MM.1S (cell line): ENCODE measurements around the gene TBC1D5.

Experiments
- DNase-seq: peaks from one replicate; pipeline ENCODE4 v3.0.0-alpha.2; 2015
- H2AFZ ChIP-seq: fragments of 300-600 bp; sonication (generic); 2 replicates; pipeline ENCODE4 v1.6.0; 2016; ENCODE audit warnings: antibody characterized with exemption, low read length
- H3F3A ChIP-seq: fragments of 300-600 bp; sonication (generic); 2 replicates; pipeline ENCODE4 v1.6.1; 2016; ENCODE audit warnings: mild to moderate bottlenecking, antibody characterized with exemption, low read length, moderate library complexity, mixed read lengths; ENCODE audit not compliant: insufficient read depth
- H3K27ac ChIP-seq: fragments of 300-600 bp; sonication (generic); 2 replicates; pipeline ENCODE4 v1.5.1; 2016; ENCODE audit warnings: mild to moderate bottlenecking, low read length
- H3K27me3 ChIP-seq: fragments of 300-600 bp; sonication (generic); replicated peaks from 2 replicates; pipeline ENCODE4 v1.6.0; 2016; ENCODE audit warnings: low read length; ENCODE audit not compliant: insufficient read depth
- H3K36me3 ChIP-seq: fragments of 300-600 bp; sonication (generic); replicated peaks from 2 replicates; pipeline ENCODE4 v1.6.1; 2016; ENCODE audit warnings: mild to moderate bottlenecking, low read length, mixed read lengths; ENCODE audit not compliant: insufficient read depth
- H3K4me1 ChIP-seq: fragments of 300-600 bp; sonication (generic); 2 replicates; pipeline ENCODE4 v1.6.1; 2016; ENCODE audit warnings: low read length, mixed read lengths
- H3K4me2 ChIP-seq: fragments of 300-600 bp; sonication (generic); 2 replicates; pipeline ENCODE4 v1.6.0; 2016; ENCODE audit warnings: low read depth, low read length
- H3K4me3 ChIP-seq: fragments of 300-600 bp; sonication (generic); 2 replicates; pipeline ENCODE4 v1.5.1; 2016; ENCODE audit warnings: low read length, mixed read lengths
- H3K79me2 ChIP-seq: fragments of 300-600 bp; sonication (generic); 2 replicates; pipeline ENCODE4 v1.6.1; 2016; ENCODE audit warnings: mixed run types, low read length, mixed read lengths
- H3K9ac ChIP-seq: fragments of 300-600 bp; sonication (generic); 2 replicates; pipeline ENCODE4 v1.6.1; 2016; ENCODE audit warnings: low read length, mixed read lengths
- H3K9me2 ChIP-seq: fragments of 300-600 bp; sonication (generic); replicated peaks from 2 replicates; pipeline ENCODE4 v1.6.1; 2016; ENCODE audit warnings: mild to moderate bottlenecking, low read length, mixed read lengths; ENCODE audit not compliant: insufficient read depth
- H3K9me3 ChIP-seq: fragments of 300-600 bp; sonication (generic); replicated peaks from 2 replicates; pipeline ENCODE4 v1.6.1; 2016; ENCODE audit warnings: mild to moderate bottlenecking, low read length, mixed read lengths; ENCODE audit not compliant: insufficient read depth
- H4K20me1 ChIP-seq: fragments of 300-600 bp; sonication (generic); 2 replicates; pipeline ENCODE4 v1.6.1; 2016; ENCODE audit warnings: mild to moderate bottlenecking, low read length, moderate library complexity, mixed read lengths; ENCODE audit not compliant: insufficient read depth
- EZH2 ChIP-seq: fragments of 300-600 bp; sonication (generic); optimal IDR thresholded peaks from 2 replicates; pipeline ENCODE3; 2017; ENCODE audit warnings: low read depth, mild to moderate bottlenecking, antibody characterized with exemption, low read length, mixed read lengths
- EZH2phosphoT487 ChIP-seq: fragments of 300-600 bp; sonication (generic); IDR thresholded peaks from 2 replicates; pipeline ENCODE4 v1.6.1; 2018; ENCODE audit warnings: antibody characterized with exemption, low read length
- TF ChIP-seq, protein P1 (sequence below): fragments of 300-600 bp; sonication (generic); IDR thresholded peaks from 2 replicates; pipeline ENCODE4 v1.5.1; 2016; ENCODE audit warnings: antibody characterized with exemption, low read length, mixed read lengths

TBC1D5 gene

DNA sequence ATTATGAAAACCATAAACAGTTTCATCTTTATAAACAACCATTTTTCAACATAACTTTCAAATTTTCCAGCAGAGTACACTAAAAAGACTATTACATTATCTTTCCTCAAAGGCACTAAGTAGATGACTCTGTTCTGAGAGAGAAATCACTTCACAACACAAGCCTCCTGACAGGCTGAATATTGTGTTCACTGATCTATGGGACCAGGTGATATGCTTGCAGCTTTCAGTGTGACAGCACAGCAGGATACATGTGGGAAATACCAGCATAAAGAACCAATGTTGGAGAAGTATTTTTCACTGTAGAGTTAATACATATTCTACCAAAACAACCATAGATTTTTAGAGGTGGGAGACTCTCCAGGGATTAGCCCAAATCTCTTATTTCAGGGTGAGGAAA lies 507.1 kb downstream of the TBC1D5 start:
- Histone ChIP-seq H3K79me2 (no peaks in the 10 kb centered on the region), H3K9ac (no peak overlapping the region), H3K4me2 (no peak overlapping the region), H3K9me2 (no peaks in the 10 kb centered on the region), H3K4me1 (peaks cover 29% of the 10 kb centered on the region), H4K20me1 (no peaks in the 10 kb centered on the region), H2AFZ (no peak overlapping the region), H3K4me3 (no peak overlapping the region), H3K36me3 (no peaks in the 10 kb centered on the region), H3K9me3 (no peaks in the 10 kb centered on the region), H3K27ac (no peak overlapping the region), H3K27me3 (no peaks in the 10 kb centered on the region), H3F3A (peaks cover 6% of the 10 kb centered on the region; the same call in 1 of the 2 replicates)
- DNase-seq: no peak
- TF ChIP-seq EZH2phosphoT487: no peak
- TF ChIP-seq, protein P1, sequence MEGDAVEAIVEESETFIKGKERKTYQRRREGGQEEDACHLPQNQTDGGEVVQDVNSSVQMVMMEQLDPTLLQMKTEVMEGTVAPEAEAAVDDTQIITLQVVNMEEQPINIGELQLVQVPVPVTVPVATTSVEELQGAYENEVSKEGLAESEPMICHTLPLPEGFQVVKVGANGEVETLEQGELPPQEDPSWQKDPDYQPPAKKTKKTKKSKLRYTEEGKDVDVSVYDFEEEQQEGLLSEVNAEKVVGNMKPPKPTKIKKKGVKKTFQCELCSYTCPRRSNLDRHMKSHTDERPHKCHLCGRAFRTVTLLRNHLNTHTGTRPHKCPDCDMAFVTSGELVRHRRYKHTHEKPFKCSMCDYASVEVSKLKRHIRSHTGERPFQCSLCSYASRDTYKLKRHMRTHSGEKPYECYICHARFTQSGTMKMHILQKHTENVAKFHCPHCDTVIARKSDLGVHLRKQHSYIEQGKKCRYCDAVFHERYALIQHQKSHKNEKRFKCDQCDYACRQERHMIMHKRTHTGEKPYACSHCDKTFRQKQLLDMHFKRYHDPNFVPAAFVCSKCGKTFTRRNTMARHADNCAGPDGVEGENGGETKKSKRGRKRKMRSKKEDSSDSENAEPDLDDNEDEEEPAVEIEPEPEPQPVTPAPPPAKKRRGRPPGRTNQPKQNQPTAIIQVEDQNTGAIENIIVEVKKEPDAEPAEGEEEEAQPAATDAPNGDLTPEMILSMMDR: no peak
- TF ChIP-seq EZH2: no peak

DNA sequence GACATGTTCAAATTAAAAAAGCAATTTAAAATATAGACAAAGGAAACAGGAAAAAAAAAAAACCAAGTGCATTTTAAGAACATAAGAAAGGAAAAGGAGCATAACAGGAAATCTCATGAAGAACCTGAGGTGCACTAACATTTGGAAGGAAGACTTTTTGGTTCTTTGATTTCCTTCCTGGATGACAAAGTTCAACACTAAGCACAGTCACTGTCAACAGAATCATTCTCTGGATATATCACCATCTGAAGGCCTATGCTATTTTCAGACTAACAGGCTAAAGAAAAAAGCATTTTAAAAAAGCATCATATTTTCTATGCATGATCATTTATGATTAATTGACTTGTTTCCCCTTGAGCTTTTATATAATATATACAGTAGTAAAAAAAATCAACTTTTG lies 508.0 kb downstream of the TBC1D5 start:
- Histone ChIP-seq H3K36me3 (no peaks in the 10 kb centered on the region), H3K9me2 (no peaks in the 10 kb centered on the region), H4K20me1 (no peaks in the 10 kb centered on the region), H3K9ac (no peak overlapping the region), H3K79me2 (no peaks in the 10 kb centered on the region), H2AFZ (no peak overlapping the region), H3K27me3 (no peaks in the 10 kb centered on the region), H3K4me2 (no peak overlapping the region), H3K27ac (no peak overlapping the region), H3K4me3 (no peak overlapping the region), H3K9me3 (no peaks in the 10 kb centered on the region), H3K4me1 (peaks cover 29% of the 10 kb centered on the region), H3F3A (peaks cover 6% of the 10 kb centered on the region; the same call in 1 of the 2 replicates)
- TF ChIP-seq EZH2 (no peak), EZH2phosphoT487 (no peak)
- TF ChIP-seq, protein P1: no peak
- no peak for DNase-seq

DNA sequence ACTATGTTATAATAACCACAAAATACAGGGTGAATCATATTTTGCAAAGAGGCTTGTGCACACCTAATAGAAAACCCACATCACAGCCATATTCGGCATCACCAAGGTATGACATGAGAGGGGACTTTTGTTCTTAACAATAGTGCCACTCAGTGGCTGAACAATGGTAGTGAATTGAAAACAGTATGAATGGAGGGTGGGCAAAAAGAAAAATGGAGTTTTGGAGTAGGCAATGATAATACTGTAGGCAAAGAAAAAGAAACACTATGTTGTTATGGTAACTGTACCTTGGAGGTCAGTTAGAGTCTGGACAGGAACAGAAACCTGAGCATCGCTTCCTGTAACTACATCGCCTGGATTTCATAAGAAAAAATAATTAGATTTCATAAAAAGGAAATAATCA lies 509.0 kb downstream of the TBC1D5 start:
- no peaks in the 10 kb centered on the region for H3K27me3 ChIP-seq
- no peaks in the 10 kb centered on the region for H3K9me3 ChIP-seq

More for the DNA sequence above, 509.0 kb downstream of the TBC1D5 start:
- no peaks in the 10 kb centered on the region for H4K20me1 ChIP-seq
- H3F3A ChIP-seq: peaks cover 6% of the 10 kb centered on the region; the same call in 1 of the 2 replicates
- H3K4me1 ChIP-seq: peaks cover 29% of the 10 kb centered on the region
- peak overlapping the region; percentile 32; the same call in 1 of the 2 replicates for H3K4me2 ChIP-seq
- H3K4me3 ChIP-seq: no peak overlapping the region
- H3K9ac ChIP-seq: no peak overlapping the region
- no peaks in the 10 kb centered on the region for H3K36me3 ChIP-seq
- DNase-seq: peak; percentile 71
- no peaks in the 10 kb centered on the region for H3K79me2 ChIP-seq
- no peaks in the 10 kb centered on the region for H3K9me2 ChIP-seq
- no peak overlapping the region for H3K27ac ChIP-seq
- TF ChIP-seq EZH2 (no peak), EZH2phosphoT487 (no peak)
- TF ChIP-seq, protein P1: peak; percentile 86
- H2AFZ ChIP-seq: no peak overlapping the region
